GM03348 (cell line): ENCODE results near the gene FAM241A.

Source experiments
- DNase-seq: peaks from one replicate; pipeline ENCODE4 v3.0.0; 2012; ENCODE audit warnings: low spot score

Gene FAM241A

GRCh38 chr4:112213856-112214255 is 68.6 kb downstream of the FAM241A start:
- peak; percentile 73 for DNase-seq

GRCh38 chr4:112214390-112215264 is 69.4 kb downstream of the FAM241A start:
- DNase-seq: peak; percentile 33

- no peak for DNase-seq
Measured at GRCh38 chr4:112219826-112220366, 74.6 kb downstream of the FAM241A start.

GRCh38 chr4:112222219-112222955 is 77.1 kb downstream of the FAM241A start:
- no peak for DNase-seq

- DNase-seq: no peak
Measured at GRCh38 chr4:112225157-112225556, 79.9 kb downstream of the FAM241A start.

GRCh38 chr4:112230879-112231778 is 85.9 kb downstream of the FAM241A start:
- DNase-seq: peak; percentile 99

GRCh38 chr4:112231779-112232713 is 86.8 kb downstream of the FAM241A start, which contains the start of gene AP1AR:
Gene AP1AR, plus strand, starts transcription at chr4:112231787. Its CDS starts 305 bp downstream, at chr4:112232092.
- DNase-seq: peak; percentile 93

GRCh38 chr4:112234952-112235609 is 89.8 kb downstream of the FAM241A start:
- DNase-seq: peak; percentile 80

- no peak for DNase-seq
Measured at GRCh38 chr4:112236040-112236439, 90.8 kb downstream of the FAM241A start.

- no peak for DNase-seq
Measured at GRCh38 chr4:112238833-112239232, 93.6 kb downstream of the FAM241A start.
